ENCODE data around the gene KHSRP. TPM values are rescaled to one million over a fixed set of nuclear protein-coding genes. Genes with fewer than 3 reads are reported as not detected.
A peak's percentile ranks its signal among the peaks of the same experiment; 100 is the strongest.

KHSRP gene
- total RNA-seq, 1 experiment from 2014 or later = 114 TPM

GRCh38 chr19:6393074-6393982, 31.3 kb downstream of the KHSRP start, which contains the start of gene GTF2F1:
Gene GTF2F1 (minus strand): TSS chr19:6393164. CDS start chr19:6392995, 169 bp downstream.
- DNase-seq (ENCODE audit: low read depth) = peak; percentile 93

- DNase-seq (ENCODE audit: low read depth) = no peak
Measured at GRCh38 chr19:6392221-6393073, 32.2 kb downstream of the KHSRP start.

GRCh38 chr19:6387372-6387771, 37.2 kb downstream of the KHSRP start:
- no peak for DNase-seq (ENCODE audit: low read depth)

- DNase-seq (ENCODE audit: low read depth) = no peak
Measured at GRCh38 chr19:6384381-6384780, 40.2 kb downstream of the KHSRP start.

- no peak for DNase-seq (ENCODE audit: low read depth)
Measured at GRCh38 chr19:6383188-6383587, 41.4 kb downstream of the KHSRP start.

GRCh38 chr19:6381030-6381750, 43.4 kb downstream of the KHSRP start:
- DNase-seq (ENCODE audit: low read depth) = no peak

GRCh38 chr19:6379744-6380143, 44.9 kb downstream of the KHSRP start:
- DNase-seq (ENCODE audit: low read depth) = no peak

- DNase-seq (ENCODE audit: low read depth) = no peak
Measured at GRCh38 chr19:6378486-6378885, 46.1 kb downstream of the KHSRP start.

GRCh38 chr19:6378041-6378440, 46.6 kb downstream of the KHSRP start:
- DNase-seq (ENCODE audit: low read depth) = no peak

- DNase-seq (ENCODE audit: low read depth) = no peak
Measured at GRCh38 chr19:6376512-6377190, 48.0 kb downstream of the KHSRP start.

- DNase-seq (ENCODE audit: low read depth) = no peak
Measured at GRCh38 chr19:6375411-6376010, 49.1 kb downstream of the KHSRP start, which contains the start of gene PSPN. Gene PSPN (minus strand): TSS chr19:6375933. CDS start chr19:6375849, 84 bp downstream.

GRCh38 chr19:6374711-6375410, 49.8 kb downstream of the KHSRP start:
- DNase-seq (ENCODE audit: low read depth) = no peak

- no peak for DNase-seq (ENCODE audit: low read depth)
Measured at GRCh38 chr19:6374161-6374709, 50.4 kb downstream of the KHSRP start.

GRCh38 chr19:6373813-6374108, 50.9 kb downstream of the KHSRP start:
- no peak for DNase-seq (ENCODE audit: low read depth)

GRCh38 chr19:6373096-6373812, 51.4 kb downstream of the KHSRP start:
- peak; percentile 94 for DNase-seq (ENCODE audit: low read depth)

GRCh38 chr19:6372594-6373095, 52.0 kb downstream of the KHSRP start, which contains the start of gene ALKBH7:
Gene ALKBH7 (plus strand): TSS chr19:6372794. CDS start chr19:6372821, 27 bp downstream.
- DNase-seq (ENCODE audit: low read depth) = peak; percentile 100

- no peak for DNase-seq (ENCODE audit: low read depth)
Measured at GRCh38 chr19:6364353-6364752, 60.3 kb downstream of the KHSRP start.

Data from M059J (cell line).